Endothelial cell (in vitro differentiated cells): ENCODE measurements around the gene UBXN10. TPM values are rescaled to one million over a fixed set of nuclear protein-coding genes. Genes with fewer than 3 reads are reported as not detected.

Experiments used
- DNase-seq: peaks from one replicate; pipeline ENCODE4 v3.0.0; 2021; ENCODE audit warnings: low spot score
- H3K27ac Mint-ChIP-seq: one replicate; pipeline ENCODE4 v1.8.0; 2021; ENCODE audit warnings: mixed read lengths, inconsistent platforms; ENCODE audit not compliant: unreplicated experiment
- H3K27me3 Mint-ChIP-seq: one replicate; pipeline ENCODE4 v1.8.0; 2021; ENCODE audit warnings: mild to moderate bottlenecking, moderate library complexity, mixed read lengths, inconsistent platforms; ENCODE audit not compliant: unreplicated experiment
- H3K36me3 Mint-ChIP-seq: one replicate; pipeline ENCODE4 v1.8.0; 2021; ENCODE audit warnings: mild to moderate bottlenecking, low read depth, mixed read lengths, inconsistent platforms; ENCODE audit not compliant: unreplicated experiment
- H3K4me1 Mint-ChIP-seq: one replicate; pipeline ENCODE4 v1.8.0; 2021; ENCODE audit warnings: mild to moderate bottlenecking, mixed read lengths, inconsistent platforms; ENCODE audit not compliant: unreplicated experiment
- H3K4me3 Mint-ChIP-seq: one replicate; pipeline ENCODE4 v1.8.0; 2021; ENCODE audit warnings: mild to moderate bottlenecking, mixed read lengths, inconsistent platforms; ENCODE audit not compliant: unreplicated experiment
- H3K9me3 Mint-ChIP-seq: one replicate; pipeline ENCODE4 v1.8.0; 2021; ENCODE audit warnings: mixed read lengths, inconsistent platforms; ENCODE audit not compliant: unreplicated experiment
- CTCF ChIP-seq: fragments of 200-600 bp; sonication (generic); IDR thresholded peaks from one replicate; pipeline ENCODE4 v1.5.0; 2021; ENCODE audit warnings: antibody characterized with exemption; ENCODE audit not compliant: unreplicated experiment
- total RNA-seq: library from RNA; stranded (reverse); fragmentation: NEBNext Ultra II Directional; extraction: Animal tissue kit (Norgen Biotek cat#: 25700); gene quantifications from one replicate; pipeline ENCODE4 v1.2.1, GENCODE V29; 2021; ENCODE audit not compliant: unreplicated experiment

UBXN10 gene
- total RNA-seq, 1 donor from 2014 or later = 0.13 TPM

DNA sequence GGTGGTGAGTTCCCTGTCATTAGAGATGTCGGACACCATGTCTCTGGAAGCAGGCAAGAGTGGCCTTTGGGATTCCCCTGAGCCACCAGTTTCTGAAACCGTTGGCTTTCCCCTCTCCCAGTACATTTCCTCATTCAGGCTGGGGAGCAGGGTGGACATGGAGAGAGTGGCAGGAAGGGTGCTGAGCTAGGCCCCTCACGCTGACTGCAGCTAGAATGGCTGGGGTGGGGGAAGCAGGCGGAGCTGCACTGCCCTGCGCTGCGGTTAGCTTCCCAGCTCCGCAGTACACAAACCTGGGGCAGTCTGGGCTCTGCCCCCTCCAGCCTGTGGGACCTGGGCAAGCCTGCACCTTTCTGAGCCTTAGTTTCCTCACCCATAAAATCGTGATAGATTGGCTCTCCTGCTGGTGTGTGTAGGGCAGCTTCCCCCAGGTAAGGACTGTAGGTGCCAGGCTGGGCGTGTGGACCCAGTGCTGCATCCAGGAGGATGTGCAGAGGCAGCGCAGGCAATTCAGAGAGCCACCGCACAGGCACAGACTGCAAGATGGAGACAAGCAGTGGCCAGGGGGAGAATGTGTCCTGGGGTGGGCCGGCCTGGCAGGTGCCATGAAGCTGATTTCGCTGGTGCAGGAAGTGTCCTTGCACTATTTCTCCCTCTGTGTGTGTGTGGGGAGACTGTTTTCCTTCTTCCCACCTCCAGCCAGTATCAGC is 43.7 kb upstream of the UBXN10 start:
- H3K27me3 Mint-ChIP-seq = peaks cover 5% of the 10 kb centered on the region
- H3K4me1 Mint-ChIP-seq = no peaks in the 10 kb centered on the region
- no peaks in the 10 kb centered on the region for H3K9me3 Mint-ChIP-seq
- DNase-seq = no peak
- TF ChIP-seq CTCF = no peak
- no peaks in the 10 kb centered on the region for H3K36me3 Mint-ChIP-seq
- H3K4me3 Mint-ChIP-seq = no peak overlapping the region
- no peak overlapping the region for H3K27ac Mint-ChIP-seq

DNA sequence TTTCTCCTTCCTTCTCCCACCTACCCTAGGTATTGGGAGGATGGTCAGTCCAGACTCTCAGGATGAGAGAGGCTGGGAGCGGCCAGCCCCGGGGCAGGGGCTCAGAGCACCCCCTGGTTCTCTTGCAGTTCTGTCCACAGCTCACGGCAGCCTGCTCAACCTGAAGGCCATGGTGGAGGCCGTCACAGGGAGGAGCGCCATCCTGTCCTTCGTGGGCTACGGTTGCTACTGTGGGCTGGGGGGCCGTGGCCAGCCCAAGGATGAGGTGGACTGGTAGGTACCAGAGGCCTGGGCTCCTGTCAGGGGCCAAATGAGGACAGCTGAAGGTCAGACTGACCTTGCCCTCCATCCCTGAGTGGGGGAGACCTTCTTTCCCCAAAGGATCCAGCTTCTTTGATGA is 42.6 kb upstream of the UBXN10 start:
- H3K27me3 Mint-ChIP-seq = peaks cover 5% of the 10 kb centered on the region
- DNase-seq = no peak
- H3K4me1 Mint-ChIP-seq = no peaks in the 10 kb centered on the region
- no peak overlapping the region for H3K4me3 Mint-ChIP-seq
- TF ChIP-seq CTCF = no peak
- H3K27ac Mint-ChIP-seq = no peak overlapping the region
- H3K36me3 Mint-ChIP-seq = no peaks in the 10 kb centered on the region
- H3K9me3 Mint-ChIP-seq = no peaks in the 10 kb centered on the region

DNA sequence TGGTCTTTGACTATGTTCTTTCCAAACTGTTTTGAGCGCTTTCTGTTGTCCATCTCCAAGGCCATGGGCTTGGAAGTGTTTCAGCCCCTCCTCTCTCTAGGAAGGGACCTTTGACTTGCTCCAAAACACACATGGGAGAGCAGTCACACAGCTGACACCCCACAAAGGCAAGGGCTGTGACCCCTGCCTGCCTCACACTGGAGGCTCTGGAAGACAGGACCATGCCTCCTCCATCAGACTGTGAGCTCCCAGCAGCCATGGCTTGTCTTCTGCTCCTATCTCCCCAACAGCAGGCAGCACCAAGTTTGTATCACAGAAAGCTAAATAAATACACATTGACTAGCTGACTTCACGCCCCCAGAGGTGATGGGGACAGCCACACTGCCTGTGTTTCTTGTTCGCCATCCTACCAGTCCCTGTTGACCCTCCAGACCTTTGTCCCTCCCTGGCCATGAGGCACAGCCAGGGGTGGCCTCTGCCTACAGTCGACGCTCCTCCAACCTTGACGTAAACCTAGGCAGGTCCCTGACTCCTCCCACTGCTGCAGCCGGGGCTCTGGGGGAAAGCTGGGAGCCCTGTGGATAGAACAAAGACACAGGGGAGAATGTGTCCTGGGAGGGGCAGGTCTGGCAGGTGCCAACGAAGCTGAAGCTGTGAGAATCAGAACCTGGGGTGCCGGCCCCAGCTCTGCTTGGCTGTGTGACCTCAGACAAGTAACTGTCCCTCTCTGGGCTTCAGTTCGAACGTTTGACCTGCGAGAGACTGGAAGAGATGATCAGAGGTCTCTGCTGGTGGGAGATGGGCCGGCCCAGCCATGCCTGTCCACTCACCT is 41.9 kb upstream of the UBXN10 start:
- Mint-ChIP-seq H3K4me1 (no peaks in the 10 kb centered on the region), H3K36me3 (no peaks in the 10 kb centered on the region), H3K27me3 (peaks cover 5% of the 10 kb centered on the region), H3K4me3 (no peak overlapping the region), H3K27ac (no peak overlapping the region), H3K9me3 (no peaks in the 10 kb centered on the region)
- no peak for TF ChIP-seq CTCF
- no peak for DNase-seq

DNA sequence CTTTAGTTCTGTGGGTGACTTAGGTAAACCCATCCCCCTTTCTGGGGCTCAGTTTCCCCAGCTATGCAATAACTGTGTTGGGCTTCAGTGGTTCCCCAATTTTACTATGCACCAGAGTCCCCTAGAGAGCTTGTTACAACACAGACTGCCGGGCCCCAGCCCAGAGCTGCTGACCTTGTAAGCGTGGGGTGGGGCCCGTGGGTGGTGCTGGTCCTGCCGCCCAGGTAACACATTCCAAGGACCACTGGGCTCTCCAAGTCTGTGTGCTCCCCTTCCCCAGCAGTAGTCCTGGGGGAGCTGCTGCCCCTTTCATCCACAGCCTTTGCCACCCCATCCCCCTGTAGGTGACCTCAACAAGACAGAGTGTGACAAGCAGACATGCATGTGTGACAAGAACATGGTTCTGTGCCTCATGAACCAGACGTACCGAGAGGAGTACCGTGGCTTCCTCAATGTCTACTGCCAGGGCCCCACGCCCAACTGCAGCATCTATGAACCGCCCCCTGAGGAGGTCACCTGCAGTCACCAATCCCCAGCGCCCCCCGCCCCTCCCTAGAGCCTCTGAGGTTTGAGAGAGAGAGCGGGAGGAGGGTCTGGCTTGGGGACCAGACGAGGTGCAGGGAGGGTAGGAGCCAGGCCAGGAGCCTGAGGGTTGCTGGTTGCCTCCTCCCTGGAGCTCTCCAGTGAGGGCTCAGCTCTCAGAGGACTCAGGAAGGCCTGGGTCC is 37.9 kb upstream of the UBXN10 start:
- H3K9me3 Mint-ChIP-seq = no peaks in the 10 kb centered on the region
- TF ChIP-seq CTCF = no peak
- no peak for DNase-seq
- peaks cover 4% of the 10 kb centered on the region for H3K4me1 Mint-ChIP-seq
- H3K27ac Mint-ChIP-seq = no peak overlapping the region
- no peak overlapping the region for H3K4me3 Mint-ChIP-seq
- H3K36me3 Mint-ChIP-seq = no peaks in the 10 kb centered on the region
- peaks cover 2% of the 10 kb centered on the region for H3K27me3 Mint-ChIP-seq
